Karpas-422 (cell line): ENCODE results near the gene FLCN. TPM values are rescaled to one million over a fixed set of nuclear protein-coding genes. Genes with fewer than 3 reads are reported as not detected.
"Not testable (repeated sequence)": the region's sequence is repeated elsewhere in the genome, so short reads cannot be mapped to it uniquely, and the experiment has no call there.

Source experiments
- DNase-seq: peaks from one replicate; pipeline ENCODE4 v3.0.0-alpha.2; 2015
- H2AFZ ChIP-seq: fragments of 200-600 bp; sonication (generic); 2 replicates; pipeline ENCODE4 v1.6.1; 2014; ENCODE audit warnings: antibody characterized with exemption, low read length, mixed read lengths
- H3K27ac ChIP-seq: fragments of 200-600 bp; sonication (generic); 2 replicates; pipeline ENCODE4 v1.5.1; 2014; ENCODE audit warnings: mild to moderate bottlenecking, low read length, moderate library complexity
- H3K27me3 ChIP-seq: fragments of 200-600 bp; sonication (generic); 2 replicates; pipeline ENCODE4 v1.6.1; 2014; ENCODE audit warnings: low read length, mixed read lengths
- H3K36me3 ChIP-seq: fragments of 200-600 bp; sonication (generic); 2 replicates; pipeline ENCODE4 v1.6.1; 2014; ENCODE audit warnings: low read length, mixed read lengths; ENCODE audit not compliant: insufficient read depth
- H3K4me1 ChIP-seq: fragments of 200-600 bp; sonication (generic); 2 replicates; pipeline ENCODE4 v1.6.1; 2014; ENCODE audit warnings: mild to moderate bottlenecking, low read length, mixed read lengths
- H3K4me2 ChIP-seq: fragments of 200-600 bp; sonication (generic); 2 replicates; pipeline ENCODE4 v1.6.1; 2014; ENCODE audit warnings: low read length, low read depth, mild to moderate bottlenecking; ENCODE audit not compliant: poor library complexity, severe bottlenecking
- H3K4me3 ChIP-seq: fragments of 200-600 bp; sonication (generic); 2 replicates; pipeline ENCODE4 v1.5.1; 2014; ENCODE audit warnings: mild to moderate bottlenecking, antibody characterized with exemption, low read length, mixed read lengths
- H3K79me2 ChIP-seq: fragments of 200-600 bp; sonication (generic); 2 replicates; pipeline ENCODE4 v1.6.1; 2014; ENCODE audit warnings: mild to moderate bottlenecking, low read length, mixed read lengths
- H3K9ac ChIP-seq: fragments of 200-600 bp; sonication (generic); 2 replicates; pipeline ENCODE4 v1.6.0; 2014; ENCODE audit warnings: low read length
- H3K9me2 ChIP-seq: fragments of 200-600 bp; sonication (generic), shearing (Covaris generic); replicated peaks from 2 replicates; pipeline ENCODE4 v1.6.0; 2014; ENCODE audit warnings: mild to moderate bottlenecking, low read length, moderate library complexity; ENCODE audit not compliant: insufficient read depth
- H3K9me3 ChIP-seq: fragments of 300-700, 200-600 bp; sonication (generic); 2 replicates; pipeline ENCODE4 v1.6.1; 2014; ENCODE audit warnings: low read length, mixed read lengths
- H4K20me1 ChIP-seq: fragments of 200-600 bp; sonication (generic); 2 replicates; pipeline ENCODE4 v1.6.1; 2014; ENCODE audit warnings: mild to moderate bottlenecking, antibody characterized with exemption, low read length, low read depth; ENCODE audit not compliant: insufficient read depth
- total RNA-seq: library from RNA; depleted of rRNA; stranded (reverse); fragments of >200 nt; shearing (Covaris generic); gene quantifications from 2 replicates; pipeline ENCODE4 v1.2.3, GENCODE V29; 2014; ENCODE audit warnings: low replicate concordance; rRNA removed

The FLCN gene
- total RNA-seq = 15.6 and 21.5 TPM in 2 replicates

- no peaks in the 10 kb centered on the region for H3K9me2 ChIP-seq
- peaks cover 4% of the 10 kb centered on the region; the same call in 1 of the 2 replicates for H4K20me1 ChIP-seq
- peak within 1 kb of the TSS; percentile 96 for H3K4me2 ChIP-seq
- peak within 1 kb of the TSS; percentile 90 for H2AFZ ChIP-seq
- H3K27ac ChIP-seq = peak within 1 kb of the TSS; percentile 76
- no peaks in the 10 kb centered on the region for H3K36me3 ChIP-seq
- peaks cover 24% of the 10 kb centered on the region for H3K4me1 ChIP-seq
- peak within 1 kb of the TSS; percentile 96 for H3K4me3 ChIP-seq
- DNase-seq = peak; percentile 93
- no peaks in the 10 kb centered on the region for H3K27me3 ChIP-seq
- peaks cover 21% of the 10 kb centered on the region for H3K79me2 ChIP-seq
- H3K9ac ChIP-seq = peak within 1 kb of the TSS; percentile 88
- H3K9me3 ChIP-seq = no peaks in the 10 kb centered on the region
Observed at GRCh38 chr17:17237026-17237799, at the start of gene FLCN. Gene FLCN, minus strand, starts transcription at chr17:17237168. Its CDS starts 9,031 bp downstream, at chr17:17228137.

- no peaks in the 10 kb centered on the region for H3K36me3 ChIP-seq
- no peak overlapping the region for H3K27ac ChIP-seq
- no peak overlapping the region for H2AFZ ChIP-seq
- H4K20me1 ChIP-seq = no peaks in the 10 kb centered on the region
- DNase-seq = no peak
- H3K4me3 ChIP-seq = no peak overlapping the region
- H3K79me2 ChIP-seq = no peaks in the 10 kb centered on the region
- peaks cover 12% of the 10 kb centered on the region for H3K4me1 ChIP-seq
- H3K4me2 ChIP-seq = no peak overlapping the region
- H3K9ac ChIP-seq = no peak overlapping the region
- no peaks in the 10 kb centered on the region for H3K27me3 ChIP-seq
- H3K9me3 ChIP-seq = no peaks in the 10 kb centered on the region
- no peaks in the 10 kb centered on the region for H3K9me2 ChIP-seq
Observed at GRCh38 chr17:17285951-17286350, 49.0 kb upstream of the FLCN start.

- Histone ChIP-seq H3K36me3 (0 out of 2 replicates have a peak, but pooled peaks cover 5% of the 10 kb centered on the region), H3K27me3 (no peaks in the 10 kb centered on the region), H3K79me2 (peaks cover 47% of the 10 kb centered on the region), H3K4me3 (peak within 1 kb of the TSS; percentile 88), H3K4me1 (peaks cover 28% of the 10 kb centered on the region), H2AFZ (peak within 1 kb of the TSS; percentile 76), H3K9me2 (no peaks in the 10 kb centered on the region), H3K9me3 (no peaks in the 10 kb centered on the region), H4K20me1 (peaks cover 25% of the 10 kb centered on the region), H3K9ac (peak within 1 kb of the TSS; percentile 95), H3K4me2 (peak within 1 kb of the TSS; percentile 89), H3K27ac (peak within 1 kb of the TSS; percentile 83)
- peak; percentile 99 for DNase-seq
Observed at GRCh38 chr17:17280613-17281549, 43.9 kb upstream of the FLCN start, which contains the start of gene COPS3. Gene COPS3, minus strand, starts transcription at chr17:17281246. Its CDS starts 60 bp downstream, at chr17:17281186.

DNA sequence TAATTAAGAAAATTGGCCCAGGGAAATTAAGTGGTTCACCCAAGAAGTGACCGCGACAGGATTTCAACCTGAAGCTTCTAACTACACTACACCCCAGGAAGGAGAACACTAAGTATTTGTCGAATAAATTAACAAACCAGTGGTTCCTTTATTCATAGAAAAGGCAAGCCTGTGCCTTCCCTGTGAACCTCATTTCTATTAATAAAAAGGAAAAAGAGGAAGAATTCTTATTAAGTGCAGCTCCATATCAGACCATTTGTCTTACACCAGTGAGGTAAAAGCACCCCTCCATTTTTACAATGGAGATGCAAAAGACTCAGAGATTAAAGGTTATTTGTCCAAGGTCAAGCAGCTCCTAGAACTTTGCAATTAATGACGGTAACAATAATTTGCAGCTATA lies 42.3 kb upstream of the FLCN start:
- H3K27me3 ChIP-seq = no peaks in the 10 kb centered on the region
- peaks cover 59% of the 10 kb centered on the region for H3K79me2 ChIP-seq
- H3K4me2 ChIP-seq = peak overlapping the region; percentile 89
- no peaks in the 10 kb centered on the region for H3K9me2 ChIP-seq
- no peak for DNase-seq
- H3K9ac ChIP-seq = peak overlapping the region; percentile 95
- H4K20me1 ChIP-seq = peaks cover 25% of the 10 kb centered on the region
- H2AFZ ChIP-seq = no peak overlapping the region
- peak overlapping the region; percentile 88 for H3K4me3 ChIP-seq
- peaks cover 23% of the 10 kb centered on the region for H3K4me1 ChIP-seq
- no peak overlapping the region for H3K27ac ChIP-seq
- peaks cover 9% of the 10 kb centered on the region; the same call in 1 of the 2 replicates for H3K36me3 ChIP-seq
- no peaks in the 10 kb centered on the region for H3K9me3 ChIP-seq

DNA sequence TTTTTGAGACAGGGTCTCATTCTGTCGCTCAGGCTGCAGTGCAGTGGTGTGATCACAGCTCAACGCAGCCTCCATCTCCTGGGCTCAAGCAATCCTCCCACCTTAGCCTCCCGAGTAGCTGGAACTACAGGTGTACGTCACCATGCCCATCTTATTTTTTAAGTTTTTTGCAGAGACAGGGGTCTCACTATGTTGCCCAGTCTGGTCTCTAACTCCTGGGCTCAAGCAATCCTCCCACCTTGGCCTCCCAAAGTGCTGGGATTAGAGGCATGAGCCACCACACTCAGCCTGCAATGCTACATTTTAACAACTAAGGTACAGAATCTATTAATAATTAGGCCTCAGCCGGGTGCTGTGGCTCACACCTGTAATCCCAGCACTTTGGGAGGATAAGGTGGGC lies 40.5 kb upstream of the FLCN start:
- not testable (repeated sequence) for DNase-seq, H3K27me3 ChIP-seq, H3K27ac ChIP-seq, H3K9me3 ChIP-seq, H3K9me2 ChIP-seq, H2AFZ ChIP-seq, H3K4me3 ChIP-seq, H3K9ac ChIP-seq, H3K4me2 ChIP-seq
- H3K79me2 ChIP-seq = peaks cover 76% of the 10 kb centered on the region
- peaks cover 25% of the 10 kb centered on the region for H4K20me1 ChIP-seq
- H3K4me1 ChIP-seq = peaks cover 23% of the 10 kb centered on the region
- H3K36me3 ChIP-seq = peaks cover 18% of the 10 kb centered on the region; the same call in 1 of the 2 replicates

DNA sequence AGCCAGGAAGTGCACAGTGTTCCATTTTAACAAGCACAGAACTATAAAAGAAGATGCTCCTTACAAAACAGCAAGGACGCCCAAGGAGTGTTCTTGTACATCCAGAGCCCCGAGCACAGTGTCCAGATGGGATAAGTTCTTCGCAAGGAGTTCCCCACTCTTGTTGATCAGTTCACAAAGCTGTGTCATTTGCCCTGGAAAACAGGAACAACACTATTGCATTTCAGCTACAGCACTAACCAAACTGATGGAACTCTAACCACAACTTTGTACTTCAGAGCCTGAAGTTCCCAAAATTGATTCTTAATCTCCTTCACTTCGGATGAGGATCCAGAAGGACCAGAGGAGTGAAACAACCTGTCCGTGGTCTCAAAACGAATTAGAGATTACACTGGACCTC lies 39.0 kb upstream of the FLCN start:
- no peak overlapping the region for H3K4me3 ChIP-seq
- peaks cover 22% of the 10 kb centered on the region; the same call in 1 of the 2 replicates for H3K36me3 ChIP-seq
- no peak overlapping the region for H3K4me2 ChIP-seq
- H2AFZ ChIP-seq = no peak overlapping the region
- H3K79me2 ChIP-seq = peaks cover 86% of the 10 kb centered on the region
- H3K27me3 ChIP-seq = no peaks in the 10 kb centered on the region
- H3K4me1 ChIP-seq = peaks cover 16% of the 10 kb centered on the region
- no peak overlapping the region for H3K27ac ChIP-seq
- no peaks in the 10 kb centered on the region for H3K9me2 ChIP-seq
- H4K20me1 ChIP-seq = peaks cover 25% of the 10 kb centered on the region
- H3K9me3 ChIP-seq = no peaks in the 10 kb centered on the region
- no peak overlapping the region for H3K9ac ChIP-seq
- no peak for DNase-seq

- no peak for DNase-seq
- no peaks in the 10 kb centered on the region for H3K9me2 ChIP-seq
- no peak overlapping the region for H3K27ac ChIP-seq
- H2AFZ ChIP-seq = no peak overlapping the region
- no peaks in the 10 kb centered on the region for H3K9me3 ChIP-seq
- no peaks in the 10 kb centered on the region for H3K27me3 ChIP-seq
- H3K36me3 ChIP-seq = peaks cover 52% of the 10 kb centered on the region
- no peak overlapping the region for H3K4me2 ChIP-seq
- H3K79me2 ChIP-seq = peaks cover 46% of the 10 kb centered on the region
- peaks cover under 1% of the 10 kb centered on the region for H3K4me1 ChIP-seq
- H3K9ac ChIP-seq = no peak overlapping the region
- no peaks in the 10 kb centered on the region for H4K20me1 ChIP-seq
- no peak overlapping the region for H3K4me3 ChIP-seq
Observed at GRCh38 chr17:17269926-17270773, 33.2 kb upstream of the FLCN start.
